Mammary epithelial cell (primary cell): Measurements from ENCODE around the gene SAP30L.

Experiments used
- CTCF ChIP-seq, 2 donors: IDR thresholded peaks in 1 of 2; conservative IDR thresholded peaks in 1 of 2; 2 replicates each; pipeline ENCODE4 v1.5.1; 2011 to 2012; ENCODE audit warnings: inconsistent platforms in 2 of 2, low read length in 2 of 2, mild to moderate bottlenecking in 2 of 2, control low read depth in 1 of 2, low read depth in 1 of 2; ENCODE audit not compliant: insufficient read depth in 1 of 2; ENCODE audit errors: extremely low read depth in 1 of 2
- EZH2 ChIP-seq: IDR thresholded peaks from 2 replicates; pipeline ENCODE4 v1.6.1; 2012; ENCODE audit warnings: low read length, inconsistent platforms, borderline replicate concordance

- no peak for TF ChIP-seq CTCF (conservative IDR thresholded peaks at IDR 0.05 in 1 of 2, IDR thresholded peaks at IDR 0.05 in 1 of 2; ENCODE audit: extremely low read depth in 1 of 2, insufficient read depth in 1 of 2, low read depth in 1 of 2, low read length in 2 of 2)
- TF ChIP-seq EZH2 = no peak
Observed at GRCh38 chr5:154508114-154508513, 62.3 kb downstream of the SAP30L start.
